ENCODE results near the gene SYNPO2. TPM values are rescaled to one million over a fixed set of nuclear protein-coding genes. Genes with fewer than 3 reads are reported as not detected.

SYNPO2 gene
- total RNA-seq, 1 donor from 2014 or later, result 381 TPM

Other genes starting within 250 kb of the SYNPO2 start
- gene METTL14, start 203.5 kb upstream of the SYNPO2 start, total RNA-seq, result 62.2 TPM
- gene SEC24D, start 52.7 kb upstream of the SYNPO2 start, total RNA-seq, result 66.7 TPM
- 0.47 TPM for gene MYOZ2, start 247.0 kb downstream of the SYNPO2 start, total RNA-seq

Data from ureter (tissue), 1 donor.